Stimulated activated CD4-positive, alpha-beta T cell treated with anti-CD3 and anti-CD28 coated beads, Interleukin-15, amount 100 ng/mL, for 1 hour (primary cell): Measurements from ENCODE around the gene HOXA1.

Experiments
- DNase-seq, 2 donors: peaks; one replicate each; pipeline ENCODE4 v3.0.0-alpha.2; 2020; ENCODE audit warnings: low read depth in 1 of 2, low spot score in 1 of 2

HOXA1 gene

GRCh38 chr7:27132214-27132613 is 36.4 kb upstream of the HOXA1 start:
- no peak for DNase-seq

DNA sequence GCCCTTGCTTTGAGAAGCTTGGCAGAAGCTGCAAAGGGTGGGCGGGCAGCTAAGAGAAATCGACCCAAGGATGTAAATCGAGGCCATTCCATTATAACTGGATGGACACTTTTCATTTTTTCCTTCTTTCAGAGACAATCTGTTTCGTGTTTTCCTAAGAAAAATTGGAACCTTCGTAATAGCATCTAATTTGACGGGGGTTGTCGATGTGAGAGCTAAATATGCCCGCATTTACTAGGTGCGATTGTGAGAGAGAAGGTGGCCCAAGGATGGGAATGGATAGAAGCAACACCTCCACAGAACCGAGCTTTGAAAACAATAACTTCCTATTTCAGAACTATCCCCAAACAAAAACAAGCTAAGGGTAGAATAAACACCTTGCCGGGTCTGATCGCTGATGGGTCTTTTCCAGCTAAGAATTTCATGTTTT is 35.6 kb upstream of the HOXA1 start:
- DNase-seq, result no peak

- peak; percentile 56 to 62 for DNase-seq
Measured at GRCh38 chr7:27130540-27131389, 35.0 kb upstream of the HOXA1 start, which contains the start of gene HOXA4. Gene HOXA4 (minus strand): TSS chr7:27130757. CDS start chr7:27130733, 24 bp downstream.

GRCh38 chr7:27129729-27130539 is 34.1 kb upstream of the HOXA1 start:
- DNase-seq, result no peak

GRCh38 chr7:27128776-27129728 is 33.3 kb upstream of the HOXA1 start:
- DNase-seq, result no peak

GRCh38 chr7:27128034-27128433 is 32.2 kb upstream of the HOXA1 start:
- DNase-seq, result no peak

DNA sequence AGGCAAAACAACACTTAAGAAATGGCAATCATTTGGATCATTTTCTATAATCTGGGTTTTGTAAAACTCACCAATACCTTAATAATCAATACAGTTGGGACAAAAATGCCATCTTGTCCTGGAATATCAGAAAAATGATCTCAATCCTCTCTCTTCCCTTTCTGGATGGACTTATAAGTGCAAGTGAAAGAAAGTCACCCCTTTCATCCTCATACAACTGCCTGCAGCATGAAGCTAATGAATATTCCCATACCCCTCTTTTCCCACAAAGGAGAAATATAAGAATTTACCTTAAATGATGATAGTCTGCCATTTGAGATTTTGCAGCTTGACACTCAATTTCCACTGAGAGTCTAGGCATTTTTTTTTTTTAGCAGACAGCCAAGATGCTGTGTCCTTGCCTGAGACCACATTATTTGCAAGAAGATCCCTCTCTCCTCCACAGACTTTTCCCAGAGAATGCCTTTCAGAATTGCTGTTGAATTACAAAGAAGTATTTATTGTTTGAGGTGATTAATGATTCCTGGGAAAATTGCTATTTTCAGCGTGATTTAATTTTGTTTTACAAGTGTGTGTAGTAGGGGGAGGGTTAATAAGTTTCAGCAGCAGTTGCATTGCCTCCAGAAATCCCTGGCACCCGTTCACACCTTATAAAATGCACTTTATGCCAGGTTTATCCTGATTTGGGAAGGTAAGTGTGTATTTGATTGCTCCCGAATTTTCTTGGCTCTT is 31.0 kb upstream of the HOXA1 start:
- no peak for DNase-seq

DNA sequence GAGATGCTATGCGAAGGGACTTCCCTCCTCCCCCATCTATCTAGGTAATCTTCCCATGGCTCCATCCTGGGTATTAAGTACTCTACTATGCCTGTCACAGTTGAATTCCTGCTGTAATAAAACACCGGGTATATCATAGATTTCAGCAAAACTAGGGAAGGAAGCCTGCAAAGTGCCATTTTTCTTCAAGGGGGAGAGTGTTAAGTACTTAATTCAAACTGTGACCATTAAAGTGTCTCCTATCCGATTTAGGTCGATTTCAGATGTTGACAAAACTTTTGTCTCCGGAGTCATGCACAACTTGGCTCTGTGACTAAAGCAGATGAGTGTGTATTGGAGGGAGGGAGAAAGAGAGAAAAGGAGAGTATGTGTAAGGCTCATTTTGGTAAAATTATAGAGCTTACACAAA is 30.2 kb upstream of the HOXA1 start:
- DNase-seq, result no peak

- no peak for DNase-seq
Measured at GRCh38 chr7:27124902-27125689, 29.3 kb upstream of the HOXA1 start.

DNA sequence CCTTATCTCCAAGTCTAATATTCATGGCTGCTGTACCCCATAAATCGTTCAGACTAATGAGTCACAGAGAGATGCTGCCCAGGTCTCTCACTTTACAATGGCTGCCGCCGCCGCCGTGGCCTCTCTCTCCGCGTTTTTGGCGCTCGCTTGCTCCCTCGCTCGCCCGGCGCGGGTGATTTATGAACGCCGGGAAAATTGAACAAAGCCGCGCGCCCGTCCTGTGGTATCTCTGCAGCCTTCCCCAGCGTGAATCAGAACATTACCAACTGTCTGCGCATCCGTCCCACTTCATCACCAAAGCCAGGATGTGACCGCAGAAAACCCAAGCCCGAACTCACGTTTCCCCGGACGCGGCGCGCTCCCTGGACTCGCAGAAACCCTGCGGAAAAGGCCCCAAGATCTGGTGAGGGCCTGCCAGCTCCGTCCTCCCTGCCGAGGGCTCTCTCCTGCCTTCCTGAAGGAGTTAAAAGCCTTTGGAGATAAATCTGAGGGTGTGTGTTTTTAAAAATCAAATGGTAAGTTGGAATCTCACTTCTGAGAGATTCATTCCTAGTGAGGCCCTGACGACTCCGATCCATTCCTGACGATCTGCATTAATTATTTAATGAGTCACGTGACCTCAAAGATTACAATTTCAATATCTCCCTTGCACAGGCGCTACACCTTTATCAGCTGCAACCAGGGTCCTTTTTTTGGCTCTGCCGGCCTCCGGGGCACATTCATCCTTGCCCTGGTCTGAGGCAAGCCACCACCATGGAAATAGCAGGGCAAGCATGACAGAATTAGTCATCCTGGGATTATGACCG is 28.5 kb upstream of the HOXA1 start:
- no peak for DNase-seq

DNA sequence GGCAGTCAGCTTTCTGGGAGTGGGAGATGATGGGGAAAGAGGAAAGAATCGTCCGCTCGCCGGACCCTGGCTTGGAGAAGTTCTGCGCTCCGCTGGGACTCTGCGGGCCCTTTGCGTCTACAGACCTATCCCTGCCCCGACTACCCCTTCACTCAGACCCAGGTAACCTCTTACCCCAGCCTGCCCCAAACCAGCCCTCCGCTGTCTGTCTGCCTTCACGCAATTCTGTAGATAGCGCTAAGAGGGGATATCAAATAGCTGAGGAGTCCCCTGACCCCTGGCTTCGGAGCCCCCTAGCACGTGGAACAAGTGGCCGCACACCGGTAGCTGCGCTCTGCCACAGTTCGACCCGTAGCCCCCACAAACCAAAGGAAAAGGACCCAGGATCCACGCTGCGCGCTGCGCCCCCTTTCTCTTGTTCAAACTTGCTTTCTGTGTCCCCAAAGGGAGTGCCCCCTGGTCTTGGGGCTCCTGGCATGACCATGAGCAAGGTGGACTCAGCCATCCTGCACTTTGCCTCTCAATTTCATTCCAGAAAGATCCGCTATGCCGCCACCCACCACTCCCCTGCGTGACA is 27.8 kb upstream of the HOXA1 start:
- no peak for DNase-seq

DNA sequence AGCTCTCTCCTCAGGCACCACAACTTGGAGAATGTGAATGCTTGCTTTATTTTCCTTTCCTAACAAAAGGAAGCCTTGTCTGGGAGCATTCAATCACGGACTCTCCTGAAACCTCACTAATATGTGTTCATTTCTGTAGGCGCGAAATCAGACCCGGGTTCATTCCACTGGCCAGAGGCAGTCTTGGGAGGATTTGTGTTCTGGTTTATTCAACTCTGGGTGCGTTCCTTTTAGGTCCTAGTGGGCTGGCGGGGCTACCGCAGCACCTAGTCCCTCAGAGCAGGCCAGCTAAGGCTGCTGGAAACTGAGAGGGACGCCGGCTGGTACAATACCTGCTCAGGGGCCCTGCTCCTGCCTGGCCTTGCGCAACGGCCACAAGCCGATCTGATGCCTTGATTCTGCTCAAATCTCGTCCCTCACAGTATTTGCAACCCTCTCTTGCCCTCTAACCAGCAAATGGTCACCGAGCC is 27.2 kb upstream of the HOXA1 start:
- DNase-seq, result no peak

GRCh38 chr7:27122077-27122910 is 26.5 kb upstream of the HOXA1 start:
- DNase-seq, result no peak

DNA sequence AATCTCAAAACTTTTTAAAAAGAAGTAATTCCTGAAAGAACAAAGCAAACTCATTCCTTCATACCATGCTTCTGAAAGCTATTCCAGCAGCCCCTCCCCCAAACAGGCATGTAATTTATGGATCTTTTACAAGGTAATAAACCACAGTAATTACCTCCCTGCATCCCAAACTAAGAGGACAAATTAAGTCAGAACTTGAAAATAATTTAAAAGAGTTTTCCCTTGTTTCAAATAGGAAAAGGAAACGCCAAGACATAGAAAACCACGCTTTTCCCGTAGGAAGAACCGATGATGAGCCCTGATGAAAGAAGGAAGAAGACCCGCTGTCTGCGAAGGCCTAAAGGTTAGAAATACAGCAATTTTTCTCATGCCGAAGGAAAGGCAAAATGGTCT is 25.9 kb upstream of the HOXA1 start:
- DNase-seq, result no peak

- DNase-seq, result no peak
Measured at GRCh38 chr7:27119412-27119911, 23.7 kb upstream of the HOXA1 start.

DNA sequence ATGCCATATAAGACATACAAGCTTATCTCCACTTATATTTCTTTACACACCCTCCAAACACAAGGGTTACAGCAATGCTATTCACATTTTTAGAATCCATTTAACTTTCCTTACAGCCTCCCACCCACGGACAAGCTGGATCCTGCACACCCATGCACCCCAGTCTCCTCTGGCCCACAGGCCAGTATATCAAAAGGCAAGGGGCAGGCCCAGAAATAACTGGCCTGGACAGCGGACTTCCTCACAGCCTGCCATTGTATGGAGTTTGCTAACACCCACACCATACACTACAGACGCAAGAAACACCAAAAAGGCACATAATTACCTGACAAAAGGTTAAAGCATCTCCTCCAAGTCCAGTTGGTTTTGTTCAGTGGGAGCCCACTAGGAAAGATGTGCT is 22.8 kb upstream of the HOXA1 start:
- DNase-seq, result no peak

GRCh38 chr7:27117887-27118491 is 22.2 kb upstream of the HOXA1 start:
- DNase-seq, result no peak
